ENCODE data around the gene BTN3A1. TPM values are rescaled to one million over a fixed set of nuclear protein-coding genes. Genes with fewer than 3 reads are reported as not detected.

Gene BTN3A1
- total and polyA plus RNA-seq, 10 of the 15 experiments (the other 5 are each of a cell fraction or from before 2014, with no cell fraction given) = 5.6 to 60.1 (median 16.1) TPM

GRCh38 chr6:26445934-26446667 is 44.0 kb downstream of the BTN3A1 start:
- no peaks in the 10 kb centered on the region for H4K20me1 ChIP-seq (ENCODE audit: control insufficient read depth, insufficient read depth)
- H3K4me3 ChIP-seq = peak overlapping the region; percentile 19; the same call in 1 of the 2 replicates
- H3K4me1 ChIP-seq (ENCODE audit: control insufficient read depth, insufficient read depth, low read length) = peaks cover 21% of the 10 kb centered on the region
- H3K27me3 ChIP-seq (replicated peaks in 1 of 2; ENCODE audit: control insufficient read depth in 2 of 2, insufficient read depth in 2 of 2, low read length in 1 of 2) = no peaks in the 10 kb centered on the region
- peaks cover 5% of the 10 kb centered on the region for H3K79me2 ChIP-seq (ENCODE audit: control insufficient read depth, insufficient read depth, low read length)
- H3K9ac ChIP-seq (ENCODE audit: control insufficient read depth, insufficient read depth, low read length) = peak overlapping the region; percentile 34; the same call in 1 of the 2 replicates
- 6% methylated on average over 5 of the region's 5 CpGs for WGBS (ENCODE audit: insufficient coverage, insufficient replicate concordance, low lambda C conversion rate, missing lambda C conversion rate)
- SMC1A ChIA-PET (ENCODE audit: uncharacterized antibody, unreplicated experiment) = interaction anchor here (0.7 to 3.0 kb wide), 26 partner anchors 9 to 173 kb away, joined by 3 to 26 read pairs (median 4); partner anchors contain the start of gene BTN2A2
- BruUV-seq (replicated peaks) = no TSS peak
- POLR2A ChIA-PET = interaction anchor here (0.6 to 3.4 kb wide), 9 partner anchors 9 to 130 kb away, joined by 3 to 38 read pairs (median 3); no protein-coding TSS in a partner anchor
- in situ Hi-C loops (cut with MboI) (no loop called here), intact Hi-C loops (cut with micrococcal nuclease; ENCODE audit: unreplicated experiment) (loop anchor here (5.0 kb wide), 1 partner anchor 84 kb away; no protein-coding TSS in a partner anchor)
- CTCF ChIA-PET = interaction anchor here (0.6 to 2.7 kb wide), 10 partner anchors 8 to 141 kb away, joined by 3 to 8 read pairs (median 3); no protein-coding TSS in a partner anchor
- RAD21 ChIA-PET (ENCODE audit: unreplicated experiment) = interaction anchor here (0.8 to 2.4 kb wide), 13 partner anchors 8 to 114 kb away, joined by 3 to 27 read pairs (median 4); partner anchors contain the start of gene BTN2A2
- H3K9me3 ChIP-seq (replicated peaks; ENCODE audit: control insufficient read depth, insufficient read depth, low read length) = no peaks in the 10 kb centered on the region
- H3K36me3 ChIP-seq (ENCODE audit: control insufficient read depth in 2 of 2, insufficient read depth in 2 of 2, low read length in 1 of 2) = peaks cover 0 to 18% of the 10 kb centered on the region in 2 experiments; a peak in 2 of 4 replicates
- H2AFZ ChIP-seq (ENCODE audit: control insufficient read depth, low read depth, low read length) = peak overlapping the region; percentile 29
- H3K27ac ChIP-seq (ENCODE audit: control insufficient read depth, insufficient read depth) = peak overlapping the region; percentile 58
- FAIRE-seq (peak; percentile 89), ATAC-seq (peak; percentile 98), DNase-seq (ENCODE audit: low read depth, low spot score) (peak; percentile 76)
- peak overlapping the region; percentile 78 for H3K4me2 ChIP-seq (ENCODE audit: control insufficient read depth, insufficient read depth)
- peak; percentile 60; the same call in 1 of the 2 replicates for TF ChIP-seq TBL1XR1 (IDR thresholded peaks at IDR 0.05; ENCODE audit: low read depth, low read length)
- peak; percentile 93 for TF ChIP-seq JUNB (IDR thresholded peaks at IDR 0.05)
- no peak for TF ChIP-seq ZNF207 (IDR thresholded peaks at IDR 0.05; ENCODE audit: borderline replicate concordance)
- TF ChIP-seq RAD51 (IDR thresholded peaks at IDR 0.05) = no peak
- TF ChIP-seq EP300 (IDR thresholded peaks at IDR 0.05; ENCODE audit: borderline replicate concordance in 1 of 2, control insufficient read depth in 1 of 2, low read depth in 2 of 2, low read length in 2 of 2) = peak in 1 of 2 experiments; percentile 65; a peak in 1 of 4 replicates
- no peak for TF ChIP-seq CHD4 (IDR thresholded peaks at IDR 0.05)
- TF ChIP-seq CBFB (IDR thresholded peaks at IDR 0.05; ENCODE audit: low read depth) = peak; percentile 78
- no peak for TF ChIP-seq PBX3 (IDR thresholded peaks at IDR 0.05; ENCODE audit: insufficient replicate concordance, low read depth, low read length)
- peak; percentile 70; the same call in 1 of the 2 replicates for TF ChIP-seq CREM (IDR thresholded peaks at IDR 0.05; ENCODE audit: low read depth)
- TF ChIP-seq NR2F1 (conservative IDR thresholded peaks at IDR 0.05) = peak; percentile 63
- TF ChIP-seq JUND (IDR thresholded peaks at IDR 0.05; ENCODE audit: low read depth, low read length) = no peak
- no peak for TF ChIP-seq BCLAF1 (IDR thresholded peaks at IDR 0.05)
- TF ChIP-seq CHD1 (IDR thresholded peaks at IDR 0.05; ENCODE audit: low read depth, low read length) = no peak
- peak; percentile 91 for TF ChIP-seq IKZF1 (conservative IDR thresholded peaks at IDR 0.05)
- no peak for TF ChIP-seq E4F1 (IDR thresholded peaks at IDR 0.05; ENCODE audit: borderline replicate concordance, partially characterized antibody)
